ENCODE measurements around the gene STRIT1. TPM values are rescaled to one million over a fixed set of nuclear protein-coding genes. Genes with fewer than 3 reads are reported as not detected.

STRIT1 gene
- total and polyA plus RNA-seq, 2 experiments from 2014 or later = 0.60 to 1.4 TPM

- H3K27ac ChIP-seq = peak overlapping the region; percentile 48
- no peaks in the 10 kb centered on the region for H3K36me3 ChIP-seq (replicated peaks; ENCODE audit: insufficient read depth, low read depth)
- H3K4me3 ChIP-seq = no peak overlapping the region
- H4K20me1 ChIP-seq (ENCODE audit: insufficient read depth, poor library complexity, severe bottlenecking) = no peaks in the 10 kb centered on the region
- H3K9me3 ChIP-seq (ENCODE audit: low read depth) = no peaks in the 10 kb centered on the region
- DNase-seq (ENCODE audit: low spot score) = no peak
- H2AFZ ChIP-seq = no peak overlapping the region
- no peaks in the 10 kb centered on the region for H3K4me1 ChIP-seq (ENCODE audit: insufficient read depth)
- no peaks in the 10 kb centered on the region for H3K27me3 ChIP-seq
- no peaks in the 10 kb centered on the region for H3K9me2 ChIP-seq (replicated peaks; ENCODE audit: insufficient read depth)
- no peak overlapping the region for H3K4me2 ChIP-seq
- no peaks in the 10 kb centered on the region for H3K79me2 ChIP-seq
- TF ChIP-seq EZH2phosphoT487 (IDR thresholded peaks at IDR 0.05; ENCODE audit: low read depth, severe bottlenecking, unreplicated experiment) = no peak
- TF ChIP-seq CTCF (IDR thresholded peaks at IDR 0.05; ENCODE audit: poor library complexity) = no peak
- no peak for TF ChIP-seq EZH2 (IDR thresholded peaks at IDR 0.05; ENCODE audit: borderline replicate concordance)
Measured at GRCh38 chr3:155320934-155321333, 27.5 kb upstream of the STRIT1 start.

DNA sequence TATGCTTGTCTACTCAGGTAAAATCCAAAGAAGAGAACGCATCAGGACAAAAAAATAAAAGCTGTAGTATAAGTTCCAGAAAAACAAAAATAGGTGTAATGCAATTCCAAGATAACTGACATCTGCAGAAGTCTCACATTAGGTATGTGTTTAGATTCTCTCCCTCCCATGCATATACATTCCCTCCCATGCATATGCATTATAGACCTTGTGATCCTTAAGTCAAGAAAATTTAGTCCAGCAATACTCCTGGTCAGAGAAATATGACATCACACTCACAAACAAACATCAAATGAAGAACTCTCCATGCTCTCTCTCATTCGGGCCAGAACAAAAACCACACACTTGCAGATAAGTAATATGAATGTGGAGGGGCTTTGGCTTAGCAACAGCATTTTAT, 25.3 kb upstream of the STRIT1 start:
- Histone ChIP-seq H4K20me1 (ENCODE audit: insufficient read depth, poor library complexity, severe bottlenecking) (no peaks in the 10 kb centered on the region), H3K79me2 (no peaks in the 10 kb centered on the region), H3K36me3 (replicated peaks; ENCODE audit: insufficient read depth, low read depth) (no peaks in the 10 kb centered on the region), H3K27me3 (no peaks in the 10 kb centered on the region), H3K4me1 (ENCODE audit: insufficient read depth) (no peaks in the 10 kb centered on the region), H3K9me2 (replicated peaks; ENCODE audit: insufficient read depth) (no peaks in the 10 kb centered on the region), H3K4me2 (no peak overlapping the region), H3K4me3 (no peak overlapping the region), H3K9me3 (ENCODE audit: low read depth) (no peaks in the 10 kb centered on the region), H2AFZ (no peak overlapping the region), H3K27ac (no peak overlapping the region)
- TF ChIP-seq CTCF (IDR thresholded peaks at IDR 0.05; ENCODE audit: poor library complexity) = no peak
- no peak for TF ChIP-seq EZH2phosphoT487 (IDR thresholded peaks at IDR 0.05; ENCODE audit: low read depth, severe bottlenecking, unreplicated experiment)
- no peak for TF ChIP-seq EZH2 (IDR thresholded peaks at IDR 0.05; ENCODE audit: borderline replicate concordance)
- no peak for DNase-seq (ENCODE audit: low spot score)
- WGBS (ENCODE audit: low lambda C conversion rate, missing lambda C conversion rate) = 95% methylated on average over 2 of the region's 2 CpGs

GRCh38 chr3:155317211-155317610, 23.7 kb upstream of the STRIT1 start:
- no peak for DNase-seq (ENCODE audit: low spot score)
- Histone ChIP-seq H2AFZ (no peak overlapping the region), H3K27me3 (no peaks in the 10 kb centered on the region)

More at GRCh38 chr3:155317211-155317610, 23.7 kb upstream of the STRIT1 start:
- no peak overlapping the region for H3K4me2 ChIP-seq
- no peaks in the 10 kb centered on the region for H3K36me3 ChIP-seq (replicated peaks; ENCODE audit: insufficient read depth, low read depth)
- no peaks in the 10 kb centered on the region for H3K79me2 ChIP-seq
- no peaks in the 10 kb centered on the region for H3K9me2 ChIP-seq (replicated peaks; ENCODE audit: insufficient read depth)
- H4K20me1 ChIP-seq (ENCODE audit: insufficient read depth, poor library complexity, severe bottlenecking) = no peaks in the 10 kb centered on the region
- no peaks in the 10 kb centered on the region for H3K9me3 ChIP-seq (ENCODE audit: low read depth)
- no peak overlapping the region for H3K4me3 ChIP-seq
- H3K27ac ChIP-seq = no peak overlapping the region
- no peaks in the 10 kb centered on the region for H3K4me1 ChIP-seq (ENCODE audit: insufficient read depth)
- WGBS (ENCODE audit: low lambda C conversion rate, missing lambda C conversion rate) = 94% methylated on average over 1 of the region's 1 CpG
- TF ChIP-seq EZH2phosphoT487 (IDR thresholded peaks at IDR 0.05; ENCODE audit: low read depth, severe bottlenecking, unreplicated experiment) (no peak), CTCF (IDR thresholded peaks at IDR 0.05; ENCODE audit: poor library complexity) (no peak), EZH2 (IDR thresholded peaks at IDR 0.05; ENCODE audit: borderline replicate concordance) (no peak)

All from hepatocyte (in vitro differentiated cells).